GM23248 (cell line): ENCODE measurements around the gene PLAGL2.

Source experiments
- EZH2 ChIP-seq: fragments of 200-600 bp; sonication (generic); IDR thresholded peaks from 2 replicates; pipeline ENCODE4 v1.6.1; 2018; ENCODE audit warnings: antibody characterized with exemption, mild to moderate bottlenecking; ENCODE audit not compliant: insufficient read depth, poor library complexity, severe bottlenecking
- EZH2phosphoT487 ChIP-seq: fragments of 200-600 bp; sonication (generic); IDR thresholded peaks from 2 replicates; pipeline ENCODE4 v1.6.1; 2018; ENCODE audit warnings: antibody characterized with exemption, moderate library complexity, mild to moderate bottlenecking, low read depth; ENCODE audit not compliant: insufficient read depth

- TF ChIP-seq EZH2phosphoT487 = no peak
- no peak for TF ChIP-seq EZH2
Measured at GRCh38 chr20:32205110-32205842, 2.3 kb downstream of the PLAGL2 start.
